DND-41 (cell line): ENCODE measurements around the gene P3H1.

Experiments used
- CTCF ChIP-seq: IDR thresholded peaks from 2 replicates; pipeline ENCODE4 v1.5.1; 2012; ENCODE audit warnings: borderline replicate concordance, low read length, moderate library complexity, mild to moderate bottlenecking; ENCODE audit not compliant: poor library complexity, severe bottlenecking; ENCODE audit errors: extremely low read depth
- EZH2 ChIP-seq: IDR thresholded peaks from 3 replicates; pipeline ENCODE4 v1.6.1; 2012; ENCODE audit warnings: borderline replicate concordance, low read depth, mild to moderate bottlenecking, moderate library complexity, low read length, inconsistent platforms; ENCODE audit not compliant: severe bottlenecking

GRCh38 chr1:42738678-42739226 is 28.1 kb downstream of the P3H1 start:
- no peak for TF ChIP-seq CTCF
- no peak for TF ChIP-seq EZH2
